Measurements from ENCODE around the gene HOXA5. TPM values are rescaled to one million over a fixed set of nuclear protein-coding genes. Genes with fewer than 3 reads are reported as not detected.

Gene HOXA5
- total RNA-seq, 1 donor from 2014 or later = 16.0 TPM

DNA sequence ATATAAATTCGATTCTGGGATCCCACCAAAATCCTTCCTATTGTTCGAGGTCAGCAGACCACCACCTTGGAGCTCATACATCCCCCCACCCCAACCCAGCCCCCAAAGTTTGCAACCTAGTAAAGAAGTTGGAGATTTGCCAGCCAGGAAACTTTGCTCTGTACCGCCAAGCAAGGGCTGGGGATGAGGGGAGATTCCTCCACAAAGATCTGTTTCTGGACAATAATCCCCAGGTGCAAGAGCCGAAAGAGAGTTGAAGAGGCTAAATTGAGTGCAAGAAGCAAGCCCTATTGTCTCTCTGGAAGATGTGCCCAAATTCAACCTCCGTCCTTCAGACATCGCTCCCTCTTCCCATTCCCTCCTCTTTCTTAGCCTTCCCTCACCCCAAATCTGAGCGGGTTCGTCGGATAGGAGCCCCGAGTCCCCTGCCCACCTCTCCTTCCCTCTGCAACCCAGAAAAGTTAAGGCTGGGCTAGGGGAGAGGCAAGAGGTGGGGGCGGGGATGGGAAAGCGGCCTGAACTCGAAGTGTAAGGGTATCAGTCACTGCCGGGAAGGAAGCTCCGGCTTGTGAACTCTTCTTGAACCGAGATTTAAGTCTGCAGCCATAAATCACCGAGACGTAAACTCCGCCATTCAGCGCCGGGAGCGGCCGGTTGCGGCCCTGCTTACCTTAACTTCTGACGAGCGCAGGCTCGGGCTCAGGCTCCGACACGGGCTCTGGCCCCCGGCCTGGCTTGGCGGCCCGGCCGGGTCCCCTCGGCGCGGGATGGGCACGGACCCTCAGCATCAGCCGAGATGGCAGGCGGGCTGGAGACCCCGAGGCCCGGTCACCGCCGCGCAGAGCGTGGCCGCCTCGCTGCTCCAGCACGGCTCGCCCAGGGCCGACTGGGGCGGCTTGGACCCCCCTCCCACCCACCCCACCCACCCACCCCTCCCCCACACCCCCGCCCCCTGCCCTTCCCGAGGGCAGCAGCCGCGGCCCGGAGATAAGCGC is 30.2 kb downstream of the HOXA5 start:
- TF ChIP-seq, protein P1, sequence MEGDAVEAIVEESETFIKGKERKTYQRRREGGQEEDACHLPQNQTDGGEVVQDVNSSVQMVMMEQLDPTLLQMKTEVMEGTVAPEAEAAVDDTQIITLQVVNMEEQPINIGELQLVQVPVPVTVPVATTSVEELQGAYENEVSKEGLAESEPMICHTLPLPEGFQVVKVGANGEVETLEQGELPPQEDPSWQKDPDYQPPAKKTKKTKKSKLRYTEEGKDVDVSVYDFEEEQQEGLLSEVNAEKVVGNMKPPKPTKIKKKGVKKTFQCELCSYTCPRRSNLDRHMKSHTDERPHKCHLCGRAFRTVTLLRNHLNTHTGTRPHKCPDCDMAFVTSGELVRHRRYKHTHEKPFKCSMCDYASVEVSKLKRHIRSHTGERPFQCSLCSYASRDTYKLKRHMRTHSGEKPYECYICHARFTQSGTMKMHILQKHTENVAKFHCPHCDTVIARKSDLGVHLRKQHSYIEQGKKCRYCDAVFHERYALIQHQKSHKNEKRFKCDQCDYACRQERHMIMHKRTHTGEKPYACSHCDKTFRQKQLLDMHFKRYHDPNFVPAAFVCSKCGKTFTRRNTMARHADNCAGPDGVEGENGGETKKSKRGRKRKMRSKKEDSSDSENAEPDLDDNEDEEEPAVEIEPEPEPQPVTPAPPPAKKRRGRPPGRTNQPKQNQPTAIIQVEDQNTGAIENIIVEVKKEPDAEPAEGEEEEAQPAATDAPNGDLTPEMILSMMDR (IDR thresholded peaks at IDR 0.05) = no peak
- peak overlapping the region; percentile 54 for H3K4me3 ChIP-seq
- peak overlapping the region; percentile 85 for H3K27ac ChIP-seq
- no peaks in the 10 kb centered on the region for H3K36me3 ChIP-seq
- peaks cover 9% of the 10 kb centered on the region for H3K4me1 ChIP-seq
- H3K27me3 ChIP-seq = no peaks in the 10 kb centered on the region
- ATAC-seq (peak; percentile 40), DNase-seq (no peak)
- H3K9me3 ChIP-seq = no peaks in the 10 kb centered on the region
- intact Hi-C loops (cut with DNase I) = no loop called here

DNA sequence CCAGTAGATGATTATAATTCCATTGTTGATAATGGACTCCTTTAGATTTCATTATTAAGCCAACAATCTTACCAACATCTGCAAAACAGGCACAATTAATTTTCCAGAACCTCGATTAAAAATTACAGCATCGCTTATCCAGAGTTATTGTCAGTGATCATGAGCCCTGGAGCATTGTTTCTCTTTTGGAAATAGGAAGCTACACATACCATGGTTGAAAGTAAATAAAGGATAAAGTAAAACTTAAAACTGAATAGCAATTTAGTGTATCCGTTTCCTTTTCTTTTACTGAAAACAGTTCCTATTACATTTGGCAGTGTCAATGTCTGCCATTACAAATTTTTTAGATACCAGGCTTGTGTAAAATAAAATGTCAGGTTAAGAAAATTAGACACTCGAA is 31.1 kb downstream of the HOXA5 start:
- no peaks in the 10 kb centered on the region for H3K27me3 ChIP-seq
- ATAC-seq (no peak), DNase-seq (no peak)
- peak overlapping the region; percentile 85 for H3K27ac ChIP-seq
- intact Hi-C loops (cut with DNase I) = no loop called here
- TF ChIP-seq, protein P1 (IDR thresholded peaks at IDR 0.05) = no peak
- no peaks in the 10 kb centered on the region for H3K9me3 ChIP-seq
- peak overlapping the region; percentile 54 for H3K4me3 ChIP-seq
- H3K36me3 ChIP-seq = no peaks in the 10 kb centered on the region
- H3K4me1 ChIP-seq = peaks cover 9% of the 10 kb centered on the region

DNA sequence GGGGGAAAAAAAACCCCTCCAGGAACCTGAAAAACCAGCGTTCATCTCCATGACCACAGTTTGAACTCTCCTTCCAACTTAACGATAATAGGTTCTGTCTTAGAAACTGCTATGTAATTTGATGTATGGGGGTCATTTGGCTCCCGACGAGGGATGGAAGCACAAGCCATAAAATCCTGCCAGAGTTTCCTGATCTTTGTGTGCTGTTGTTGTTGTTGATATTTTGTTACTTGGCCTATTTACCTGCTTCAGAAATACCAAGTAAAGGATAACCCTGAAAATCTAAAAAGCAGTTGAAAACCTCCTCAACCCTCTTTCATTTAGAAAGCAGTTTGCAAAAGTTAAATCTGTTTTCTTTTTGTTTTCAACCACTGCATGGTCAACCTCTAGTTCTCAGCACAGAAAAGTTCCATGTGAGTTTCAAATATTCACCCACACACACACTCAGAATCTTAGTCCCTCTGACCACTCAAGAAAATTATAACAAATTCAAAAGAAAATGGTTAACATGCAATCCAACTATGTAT is 31.7 kb downstream of the HOXA5 start:
- H3K27ac ChIP-seq = peak overlapping the region; percentile 91
- peaks cover 2% of the 10 kb centered on the region for H3K27me3 ChIP-seq
- ATAC-seq = no peak
- TF ChIP-seq, protein P1 (IDR thresholded peaks at IDR 0.05) = no peak
- H3K4me1 ChIP-seq = peaks cover 9% of the 10 kb centered on the region
- H3K9me3 ChIP-seq = no peaks in the 10 kb centered on the region
- intact Hi-C loops (cut with DNase I) = no loop called here
- H3K4me3 ChIP-seq = peak overlapping the region; percentile 54
- no peaks in the 10 kb centered on the region for H3K36me3 ChIP-seq
- no peak for DNase-seq

DNA sequence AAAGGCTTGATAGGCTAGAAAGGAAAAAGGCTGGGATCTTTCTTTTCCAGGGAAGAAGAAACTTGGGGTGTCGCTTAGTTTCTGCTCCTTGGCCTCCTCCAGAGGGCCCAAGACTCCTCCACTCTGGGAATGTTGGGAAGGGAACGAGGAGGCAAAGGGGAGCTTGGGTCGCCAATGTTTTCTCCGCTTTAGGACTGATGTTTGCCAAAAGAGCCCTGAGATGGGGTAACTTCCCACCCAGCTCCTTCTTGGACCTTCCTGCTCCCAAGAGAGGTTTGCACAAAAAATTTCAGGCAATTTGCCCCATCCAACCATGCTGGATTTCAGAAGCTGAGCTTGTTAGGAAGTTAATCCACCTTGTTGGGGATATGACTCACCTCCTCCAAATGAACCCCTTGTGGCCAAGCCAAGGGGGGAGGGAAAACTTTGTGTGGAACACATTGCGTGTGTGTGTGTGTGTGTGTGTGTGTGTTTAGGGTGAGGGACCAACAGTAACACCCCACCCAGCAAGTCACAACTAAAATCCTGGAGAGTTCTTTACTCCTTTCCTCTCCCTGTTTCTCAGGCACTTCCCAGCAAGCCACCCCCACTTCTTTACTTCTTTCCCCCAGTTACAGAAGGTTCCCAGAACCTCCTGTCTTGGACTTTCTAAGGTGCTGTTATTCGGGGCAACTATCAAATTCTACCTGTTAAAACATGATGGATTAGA is 32.3 kb downstream of the HOXA5 start:
- Histone ChIP-seq H3K9me3 (no peaks in the 10 kb centered on the region), H3K4me3 (peak overlapping the region; percentile 54), H3K36me3 (no peaks in the 10 kb centered on the region), H3K27ac (peak overlapping the region; percentile 91), H3K4me1 (peaks cover 9% of the 10 kb centered on the region), H3K27me3 (peaks cover 7% of the 10 kb centered on the region)
- intact Hi-C loops (cut with DNase I) = no loop called here
- TF ChIP-seq, protein P1 (IDR thresholded peaks at IDR 0.05) = no peak
- DNase-seq (no peak), ATAC-seq (no peak)

DNA sequence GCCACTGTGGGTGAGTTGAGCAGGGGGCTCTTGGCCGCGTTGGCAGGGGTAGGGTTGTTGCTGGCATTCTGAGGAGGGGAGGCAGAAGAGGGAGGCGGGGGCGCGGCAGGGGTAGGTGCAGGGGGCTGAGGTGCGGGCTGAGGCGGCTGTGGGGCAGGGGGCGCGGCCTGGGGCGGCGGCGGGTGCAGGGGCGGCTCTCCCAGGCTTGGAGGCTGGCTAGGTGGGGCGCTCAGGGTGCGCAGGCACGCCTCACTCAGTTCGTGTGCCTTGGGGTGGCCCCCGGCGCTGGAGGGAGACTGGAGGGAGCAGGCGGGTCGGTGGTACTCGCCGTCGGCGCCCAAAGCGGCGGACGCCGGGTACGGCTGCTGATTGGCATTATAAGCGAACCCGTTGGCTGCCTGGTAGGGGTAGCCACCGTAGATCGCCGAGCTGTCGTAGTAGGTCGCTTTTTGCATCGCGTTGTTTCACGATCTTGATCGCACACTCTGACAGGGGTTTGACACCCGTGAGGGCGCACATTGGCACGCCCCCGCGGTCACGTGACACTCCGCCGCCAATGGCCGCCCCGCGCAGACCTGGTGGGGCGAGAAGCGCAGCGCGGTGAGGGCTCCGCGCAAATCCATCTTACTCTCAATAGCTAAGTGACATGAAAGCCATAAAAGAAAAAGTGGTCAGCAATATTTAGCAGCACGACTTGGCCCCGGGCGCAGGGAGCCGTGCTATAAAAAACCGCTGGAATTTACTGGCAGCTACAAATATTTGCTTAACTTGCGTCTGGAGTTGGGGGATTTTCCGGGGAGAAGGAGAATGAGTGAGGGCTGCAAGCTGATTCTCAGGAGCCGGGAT is 33.1 kb downstream of the HOXA5 start:
- H3K27ac ChIP-seq = peak overlapping the region; percentile 91
- peaks cover 15% of the 10 kb centered on the region for H3K4me1 ChIP-seq
- intact Hi-C loops (cut with DNase I) = no loop called here
- H3K27me3 ChIP-seq = peaks cover 9% of the 10 kb centered on the region
- H3K9me3 ChIP-seq = no peaks in the 10 kb centered on the region
- DNase-seq = no peak
- TF ChIP-seq, protein P1 (IDR thresholded peaks at IDR 0.05) = no peak
- H3K4me3 ChIP-seq = peak overlapping the region; percentile 54
- H3K36me3 ChIP-seq = no peaks in the 10 kb centered on the region
- ATAC-seq = peak; percentile 28
